ENCODE results near the gene ADCK1.
"Not testable (repeated sequence)": the region's sequence is repeated elsewhere in the genome, so short reads cannot be mapped to it uniquely, and the experiment has no call there.

The ADCK1 gene

GRCh38 chr14:77866932-77867331 lies 67.0 kb downstream of the ADCK1 start:
- DNase-seq: no peak

GRCh38 chr14:77867476-77867875 lies 67.6 kb downstream of the ADCK1 start:
- DNase-seq: no peak

- DNase-seq: no peak
Observed at GRCh38 chr14:77868552-77869285, 68.8 kb downstream of the ADCK1 start.

GRCh38 chr14:77869340-77869739 lies 69.4 kb downstream of the ADCK1 start:
- DNase-seq: no peak

GRCh38 chr14:77870646-77871045 lies 70.7 kb downstream of the ADCK1 start:
- no peak for DNase-seq

GRCh38 chr14:77872152-77872551 lies 72.2 kb downstream of the ADCK1 start:
- no peak for DNase-seq

- DNase-seq: no peak
Observed at GRCh38 chr14:77872983-77873382, 73.1 kb downstream of the ADCK1 start.

GRCh38 chr14:77878783-77879182 lies 78.9 kb downstream of the ADCK1 start:
- no peak for DNase-seq

- no peak for DNase-seq
Observed at GRCh38 chr14:77880056-77880455, 80.1 kb downstream of the ADCK1 start.

- DNase-seq: no peak
Observed at GRCh38 chr14:77882098-77882497, 82.2 kb downstream of the ADCK1 start.

GRCh38 chr14:77882636-77883035 lies 82.7 kb downstream of the ADCK1 start:
- no peak for DNase-seq

- DNase-seq: no peak
Observed at GRCh38 chr14:77883131-77883846, 83.4 kb downstream of the ADCK1 start.

- no peak for DNase-seq
Observed at GRCh38 chr14:77883847-77884238, 83.9 kb downstream of the ADCK1 start.

GRCh38 chr14:77885367-77885766 lies 85.5 kb downstream of the ADCK1 start:
- DNase-seq: no peak

GRCh38 chr14:77886010-77886409 lies 86.1 kb downstream of the ADCK1 start:
- no peak for DNase-seq

- not testable (repeated sequence) for DNase-seq
Observed at GRCh38 chr14:77888903-77889302, 89.0 kb downstream of the ADCK1 start.

GRCh38 chr14:77889971-77890442 lies 90.1 kb downstream of the ADCK1 start:
- no peak for DNase-seq

- DNase-seq: no peak
Observed at GRCh38 chr14:77890873-77891272, 91.0 kb downstream of the ADCK1 start.

GRCh38 chr14:77892381-77892871 lies 92.5 kb downstream of the ADCK1 start:
- no peak for DNase-seq

- DNase-seq: no peak
Observed at GRCh38 chr14:77892890-77893484, 93.1 kb downstream of the ADCK1 start.

GRCh38 chr14:77897374-77897773 lies 97.5 kb downstream of the ADCK1 start:
- DNase-seq: no peak

GRCh38 chr14:77902811-77903210 lies 102.9 kb downstream of the ADCK1 start:
- no peak for DNase-seq

- DNase-seq: no peak
Observed at GRCh38 chr14:77903221-77903620, 103.3 kb downstream of the ADCK1 start.
